ENCODE data around the gene ABCA1. TPM values are rescaled to one million over a fixed set of nuclear protein-coding genes. Genes with fewer than 3 reads are reported as not detected.
"Not testable (repeated sequence)": the region's sequence is repeated elsewhere in the genome, so short reads cannot be mapped to it uniquely, and the experiment has no call there.

Gene ABCA1
- total and polyA plus RNA-seq, 4 donors: 10.2 to 43.0 (median 27.8) TPM

DNA sequence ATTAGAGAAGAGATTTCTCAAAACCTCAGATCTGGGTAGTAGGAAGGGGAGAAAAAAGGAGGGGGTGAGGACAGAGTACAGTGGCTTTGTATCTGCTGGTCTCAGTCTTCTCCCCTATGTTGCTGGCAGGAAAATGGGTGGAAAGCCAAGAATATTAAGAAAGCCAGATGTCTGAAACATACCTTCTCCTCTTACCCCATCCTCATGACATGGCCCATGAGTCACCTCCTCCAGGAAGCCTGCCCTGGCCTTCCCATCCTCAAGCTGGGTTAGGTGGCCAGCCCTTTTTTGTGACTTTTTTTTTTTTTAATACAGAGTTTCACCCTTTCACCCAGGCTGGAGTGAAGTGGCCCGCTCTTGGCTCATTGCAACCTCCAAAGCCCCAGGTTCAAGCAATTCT, 61.8 kb downstream of the ABCA1 start:
- H3K27me3 ChIP-seq (ENCODE audit: control insufficient read depth, insufficient read depth, low read length): no peaks in the 10 kb centered on the region
- no peak for DNase-seq (ENCODE audit: low read depth in 4 of 6, low spot score in 6 of 6)
- H3K36me3 ChIP-seq (ENCODE audit: control insufficient read depth, insufficient read depth, low read length): no peaks in the 10 kb centered on the region
- 100% methylated on average over 1 of the region's 1 CpG for WGBS (ENCODE audit: insufficient coverage)
- H3K27ac ChIP-seq (ENCODE audit: low read depth, low read length): no peak overlapping the region
- no peak overlapping the region for H3K4me3 ChIP-seq (ENCODE audit: low read depth, low read length)
- peaks cover 20% of the 10 kb centered on the region for H3K4me1 ChIP-seq (ENCODE audit: control insufficient read depth, insufficient read depth, low read length)
- no peaks in the 10 kb centered on the region for H3K9me3 ChIP-seq (ENCODE audit: control insufficient read depth, insufficient read depth, low read length)

DNA sequence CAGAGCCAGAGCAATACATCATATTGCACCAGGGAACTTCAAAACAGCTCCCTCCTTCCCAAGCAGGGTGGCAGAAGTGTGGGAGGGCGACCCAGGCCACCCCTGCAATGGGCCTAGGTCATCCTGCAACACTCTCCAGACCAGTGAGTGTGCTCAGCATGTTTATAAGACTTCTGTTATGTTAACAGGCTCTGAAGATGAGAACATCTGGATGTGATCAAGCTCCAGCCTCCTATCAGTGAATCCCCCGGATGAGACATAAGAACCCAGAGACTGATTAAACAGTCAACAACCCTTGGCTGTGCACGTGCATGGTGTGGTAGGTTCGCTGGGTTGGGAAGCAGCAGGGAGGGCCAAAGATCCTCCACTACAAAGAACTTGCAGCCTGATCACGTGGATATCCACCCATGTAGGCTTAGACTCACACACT, 63.3 kb downstream of the ABCA1 start:
- 83% methylated on average over 3 of the region's 5 CpGs for WGBS (ENCODE audit: insufficient coverage)
- no peak overlapping the region for H3K27ac ChIP-seq (ENCODE audit: low read depth, low read length)
- no peak overlapping the region for H3K4me3 ChIP-seq (ENCODE audit: low read depth, low read length)
- H3K4me1 ChIP-seq (ENCODE audit: control insufficient read depth, insufficient read depth, low read length): peaks cover 20% of the 10 kb centered on the region
- no peaks in the 10 kb centered on the region for H3K27me3 ChIP-seq (ENCODE audit: control insufficient read depth, insufficient read depth, low read length)
- H3K36me3 ChIP-seq (ENCODE audit: control insufficient read depth, insufficient read depth, low read length): no peaks in the 10 kb centered on the region
- no peaks in the 10 kb centered on the region for H3K9me3 ChIP-seq (ENCODE audit: control insufficient read depth, insufficient read depth, low read length)
- DNase-seq (ENCODE audit: low read depth in 4 of 6, low spot score in 6 of 6): peak in 1 of 6 donors; percentile 56

DNA sequence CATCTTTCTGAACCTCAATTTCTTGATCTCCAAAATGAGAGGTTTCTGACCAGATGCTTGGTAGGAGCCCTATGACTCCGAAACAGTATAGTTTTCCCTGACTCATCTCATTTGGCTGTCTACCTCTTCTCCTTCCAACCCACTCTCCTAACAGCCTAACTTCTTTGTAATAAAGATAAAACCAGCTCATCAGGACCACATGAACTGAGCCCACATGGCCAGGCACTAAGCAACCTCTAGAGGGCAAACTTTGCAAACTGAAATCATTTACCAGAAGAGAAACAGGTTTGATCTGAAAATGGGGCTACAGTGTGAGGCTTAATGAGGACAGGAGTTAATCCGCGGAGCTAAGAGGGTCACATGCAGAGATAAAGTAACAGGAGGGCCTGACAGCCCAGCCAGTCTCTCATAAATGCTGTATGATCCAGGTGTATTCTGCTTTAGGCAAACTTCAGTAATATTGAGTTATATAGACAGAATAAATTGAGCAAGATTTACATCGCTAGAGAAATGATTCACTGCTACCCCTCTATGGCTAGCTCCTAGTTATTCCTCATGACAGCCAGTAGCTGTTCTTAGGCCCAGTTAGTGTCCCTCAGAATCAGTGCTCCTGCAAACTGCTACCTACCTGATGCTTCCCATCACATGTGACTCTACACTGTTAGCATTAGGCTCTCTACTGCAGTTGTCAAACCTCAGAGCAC, 64.6 kb downstream of the ABCA1 start:
- peak in 5 of 6 donors; percentile 45 to 94 (median 60) for DNase-seq (ENCODE audit: low read depth in 4 of 6, low spot score in 6 of 6)
- H3K27ac ChIP-seq (ENCODE audit: low read depth, low read length): no peak overlapping the region
- H3K27me3 ChIP-seq (ENCODE audit: control insufficient read depth, insufficient read depth, low read length): no peaks in the 10 kb centered on the region
- peaks cover 6% of the 10 kb centered on the region for H3K4me1 ChIP-seq (ENCODE audit: control insufficient read depth, insufficient read depth, low read length)
- no peaks in the 10 kb centered on the region for H3K9me3 ChIP-seq (ENCODE audit: control insufficient read depth, insufficient read depth, low read length)
- H3K4me3 ChIP-seq (ENCODE audit: low read depth, low read length): no peak overlapping the region
- WGBS (ENCODE audit: insufficient coverage): 8% methylated on average over 3 of the region's 4 CpGs
- no peaks in the 10 kb centered on the region for H3K36me3 ChIP-seq (ENCODE audit: control insufficient read depth, insufficient read depth, low read length)

GRCh38 chr9:104861397-104861796, 66.6 kb downstream of the ABCA1 start:
- Histone ChIP-seq H3K9me3 (ENCODE audit: control insufficient read depth, insufficient read depth, low read length) (no peaks in the 10 kb centered on the region), H3K4me3 (ENCODE audit: low read depth, low read length) (no peak overlapping the region), H3K27ac (ENCODE audit: low read depth, low read length) (no peak overlapping the region), H3K4me1 (ENCODE audit: control insufficient read depth, insufficient read depth, low read length) (peaks cover 4% of the 10 kb centered on the region), H3K36me3 (ENCODE audit: control insufficient read depth, insufficient read depth, low read length) (peaks cover 2% of the 10 kb centered on the region), H3K27me3 (ENCODE audit: control insufficient read depth, insufficient read depth, low read length) (no peaks in the 10 kb centered on the region)
- DNase-seq (ENCODE audit: low read depth in 4 of 6, low spot score in 6 of 6): no peak
- WGBS (ENCODE audit: insufficient coverage): no CpG with 5 or more reads among the region's 2 CpGs

DNA sequence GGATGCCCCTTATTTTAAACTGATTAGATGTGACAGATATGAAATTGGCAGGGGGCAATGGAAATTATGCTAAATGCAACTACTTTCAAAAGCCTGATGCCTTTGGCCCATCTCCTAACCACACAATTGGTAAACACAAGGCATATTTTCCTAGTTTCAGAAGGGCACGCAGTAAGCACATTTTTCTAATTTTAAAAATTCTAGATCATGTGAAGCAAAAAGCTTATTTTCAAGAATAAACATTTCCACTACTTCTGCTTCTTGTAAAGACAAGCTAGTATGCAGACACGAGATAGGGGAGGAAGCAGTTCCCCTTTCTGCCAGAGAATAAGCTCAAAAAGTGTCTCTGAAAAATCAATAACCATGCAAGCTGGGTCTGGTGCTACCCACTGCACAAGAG, 67.7 kb downstream of the ABCA1 start:
- Histone ChIP-seq H3K27ac (ENCODE audit: low read depth, low read length) (no peak overlapping the region), H3K4me3 (ENCODE audit: low read depth, low read length) (no peak overlapping the region), H3K36me3 (ENCODE audit: control insufficient read depth, insufficient read depth, low read length) (peaks cover 2% of the 10 kb centered on the region), H3K4me1 (ENCODE audit: control insufficient read depth, insufficient read depth, low read length) (peaks cover 4% of the 10 kb centered on the region), H3K27me3 (ENCODE audit: control insufficient read depth, insufficient read depth, low read length) (no peaks in the 10 kb centered on the region), H3K9me3 (ENCODE audit: control insufficient read depth, insufficient read depth, low read length) (no peaks in the 10 kb centered on the region)
- WGBS (ENCODE audit: insufficient coverage): no CpG with 5 or more reads among the region's 2 CpGs
- peak in 1 of 6 donors; percentile 61 for DNase-seq (ENCODE audit: low read depth in 4 of 6, low spot score in 6 of 6)

GRCh38 chr9:104858846-104859245, 69.1 kb downstream of the ABCA1 start:
- Histone ChIP-seq H3K4me1 (ENCODE audit: control insufficient read depth, insufficient read depth, low read length) (no peaks in the 10 kb centered on the region), H3K27ac (ENCODE audit: low read depth, low read length) (no peak overlapping the region), H3K4me3 (ENCODE audit: low read depth, low read length) (no peak overlapping the region), H3K9me3 (ENCODE audit: control insufficient read depth, insufficient read depth, low read length) (no peaks in the 10 kb centered on the region), H3K27me3 (ENCODE audit: control insufficient read depth, insufficient read depth, low read length) (no peaks in the 10 kb centered on the region), H3K36me3 (ENCODE audit: control insufficient read depth, insufficient read depth, low read length) (peaks cover 2% of the 10 kb centered on the region)
- no peak for DNase-seq (ENCODE audit: low read depth in 4 of 6, low spot score in 6 of 6)
- 83% methylated on average over 1 of the region's 1 CpG for WGBS (ENCODE audit: insufficient coverage)

GRCh38 chr9:104858271-104858670, 69.7 kb downstream of the ABCA1 start:
- Histone ChIP-seq H3K27ac (ENCODE audit: low read depth, low read length) (no peak overlapping the region), H3K9me3 (ENCODE audit: control insufficient read depth, insufficient read depth, low read length) (no peaks in the 10 kb centered on the region), H3K36me3 (ENCODE audit: control insufficient read depth, insufficient read depth, low read length) (peaks cover 2% of the 10 kb centered on the region), H3K4me3 (ENCODE audit: low read depth, low read length) (no peak overlapping the region), H3K4me1 (ENCODE audit: control insufficient read depth, insufficient read depth, low read length) (no peaks in the 10 kb centered on the region), H3K27me3 (ENCODE audit: control insufficient read depth, insufficient read depth, low read length) (no peaks in the 10 kb centered on the region)
- 81% methylated on average over 4 of the region's 4 CpGs for WGBS (ENCODE audit: insufficient coverage)
- DNase-seq (ENCODE audit: low read depth in 4 of 6, low spot score in 6 of 6): no peak

DNA sequence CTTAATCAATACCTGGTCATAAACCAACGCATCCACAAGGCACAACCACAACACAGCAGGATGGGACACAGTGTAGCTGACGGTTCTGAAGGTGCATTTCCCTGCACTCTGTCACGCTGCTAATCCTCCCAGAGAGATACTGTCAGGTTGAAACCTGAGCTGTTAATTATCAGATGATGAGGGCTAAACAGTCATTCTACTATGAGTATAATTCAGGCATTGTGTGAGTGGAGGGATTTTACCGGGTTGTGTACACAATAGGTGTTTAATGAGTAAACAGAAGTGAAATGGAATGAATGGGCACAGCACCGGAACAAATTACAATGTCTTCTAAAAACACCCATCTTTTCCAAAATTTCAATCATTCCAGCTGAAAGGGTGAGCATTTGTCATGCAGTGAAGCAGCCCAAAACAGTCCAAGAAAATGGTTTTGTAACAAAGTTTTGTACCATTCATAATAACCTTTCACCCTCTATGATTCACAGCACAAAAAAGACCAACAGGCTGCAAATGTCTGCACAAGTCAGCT, 71.5 kb downstream of the ABCA1 start:
- no peak overlapping the region for H3K27ac ChIP-seq (ENCODE audit: low read depth, low read length)
- no peak for DNase-seq (ENCODE audit: low read depth in 4 of 6, low spot score in 6 of 6)
- H3K4me1 ChIP-seq (ENCODE audit: control insufficient read depth, insufficient read depth, low read length): no peaks in the 10 kb centered on the region
- WGBS (ENCODE audit: insufficient coverage): 90% methylated on average over 2 of the region's 5 CpGs
- H3K27me3 ChIP-seq (ENCODE audit: control insufficient read depth, insufficient read depth, low read length): no peaks in the 10 kb centered on the region
- H3K36me3 ChIP-seq (ENCODE audit: control insufficient read depth, insufficient read depth, low read length): peaks cover 2% of the 10 kb centered on the region
- H3K4me3 ChIP-seq (ENCODE audit: low read depth, low read length): no peak overlapping the region
- H3K9me3 ChIP-seq (ENCODE audit: control insufficient read depth, insufficient read depth, low read length): no peaks in the 10 kb centered on the region

DNA sequence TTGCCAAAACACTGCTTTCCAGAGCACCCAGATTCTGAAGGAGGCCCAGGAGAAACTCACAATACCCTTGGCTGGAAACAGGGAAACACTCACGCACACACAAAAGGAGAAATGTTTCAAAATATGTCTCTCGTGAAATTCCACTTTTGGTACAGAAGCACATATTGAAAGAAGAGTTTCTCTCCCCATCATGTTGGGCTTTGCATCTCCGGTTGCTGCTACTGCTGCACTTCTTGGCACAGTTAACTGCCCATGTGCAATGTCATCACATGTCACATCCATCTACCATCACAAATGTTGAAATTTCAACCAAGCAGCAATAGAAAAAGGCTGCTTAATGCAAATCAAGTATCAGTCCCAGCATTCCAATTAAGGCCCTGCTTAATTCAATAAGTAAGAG, 72.1 kb downstream of the ABCA1 start:
- Histone ChIP-seq H3K27me3 (ENCODE audit: control insufficient read depth, insufficient read depth, low read length) (no peaks in the 10 kb centered on the region), H3K9me3 (ENCODE audit: control insufficient read depth, insufficient read depth, low read length) (no peaks in the 10 kb centered on the region), H3K36me3 (ENCODE audit: control insufficient read depth, insufficient read depth, low read length) (peaks cover 2% of the 10 kb centered on the region), H3K4me1 (ENCODE audit: control insufficient read depth, insufficient read depth, low read length) (peaks cover 3% of the 10 kb centered on the region), H3K27ac (ENCODE audit: low read depth, low read length) (no peak overlapping the region), H3K4me3 (ENCODE audit: low read depth, low read length) (no peak overlapping the region)
- DNase-seq (ENCODE audit: low read depth in 4 of 6, low spot score in 6 of 6): peak in 1 of 6 donors; percentile 70
- WGBS (ENCODE audit: insufficient coverage): 50% methylated on average over 1 of the region's 3 CpGs

GRCh38 chr9:104855258-104855657, 72.7 kb downstream of the ABCA1 start:
- H3K4me1 ChIP-seq (ENCODE audit: control insufficient read depth, insufficient read depth, low read length); H3K9me3 ChIP-seq (ENCODE audit: control insufficient read depth, insufficient read depth, low read length); DNase-seq (ENCODE audit: low read depth in 4 of 6, low spot score in 6 of 6); H3K27me3 ChIP-seq (ENCODE audit: control insufficient read depth, insufficient read depth, low read length); H3K27ac ChIP-seq (ENCODE audit: low read depth, low read length); H3K36me3 ChIP-seq (ENCODE audit: control insufficient read depth, insufficient read depth, low read length); H3K4me3 ChIP-seq (ENCODE audit: low read depth, low read length): not testable (repeated sequence)
- WGBS (ENCODE audit: insufficient coverage): 92% methylated on average over 6 of the region's 7 CpGs

All from spinal cord (tissue), 10 donors.